ENCODE results near the gene GRK5.

GRCh38 chr10:119417852-119418251, 210.5 kb downstream of the GRK5 start:
- no peak for TF ChIP-seq EZH2 (IDR thresholded peaks at IDR 0.05)
- no peak for TF ChIP-seq POLR2AphosphoS5 (IDR thresholded peaks at IDR 0.05; ENCODE audit: borderline replicate concordance, low read depth, low read length)
- TF ChIP-seq FOXP2 (optimal IDR thresholded peaks at IDR 0.05; ENCODE audit: control extremely low read depth, extremely low read length, insufficient read depth): no peak
